Upper lobe of left lung (tissue), 4 donors: ENCODE data around the gene CDC42EP1.

Experiments
- EP300 ChIP-seq, 4 donors: sonication (generic); formaldehyde crosslinking; IDR thresholded peaks; one replicate each; pipeline ENCODE4 v1.5.1; 2017; ENCODE audit warnings: antibody characterized with exemption in 4 of 4, control low read depth in 2 of 4
- POLR2A ChIP-seq, 4 donors: fragments of 450-650 bp; IDR thresholded peaks; one replicate each; pipeline ENCODE4 v1.5.1; 2016 to 2017; ENCODE audit warnings: antibody characterized with exemption in 4 of 4, mild to moderate bottlenecking in 2 of 4
- POLR2AphosphoS5 ChIP-seq, 2 donors: sonication (generic); formaldehyde crosslinking; IDR thresholded peaks; one replicate each; pipeline ENCODE4 v1.5.1; 2017; ENCODE audit warnings: antibody characterized with exemption in 2 of 2
- TF ChIP-seq, protein P1 (sequence below), 6 experiments: fragments of 450-650 bp in 4 of 6; fragments of 200-600 bp in 2 of 6; sonication (generic) in 2 of 6; IDR thresholded peaks; one replicate each; pipeline ENCODE4 v1.5.1; 2016 to 2019; ENCODE audit warnings: antibody characterized with exemption in 6 of 6

DNA sequence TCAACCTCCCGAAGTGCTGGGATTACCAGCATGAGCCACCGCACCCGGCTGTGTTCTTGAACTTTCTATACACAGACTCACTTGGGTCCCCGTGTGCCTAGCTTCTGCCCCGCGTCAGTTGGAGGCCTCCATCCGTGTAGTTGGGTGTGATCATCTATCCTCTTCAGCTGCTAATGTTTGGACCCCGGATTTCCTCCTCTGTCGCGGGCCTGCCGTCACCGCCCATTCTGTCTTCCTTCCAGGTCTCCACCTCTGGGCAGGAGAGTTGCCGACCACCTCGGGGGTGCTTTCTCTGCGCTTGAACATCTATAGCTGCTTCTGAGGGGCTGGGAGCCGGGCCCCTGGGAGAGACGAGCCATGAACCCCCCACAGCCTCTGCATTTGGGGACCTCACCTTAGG lies 5.5 kb downstream of the CDC42EP1 start:
- TF ChIP-seq, protein P1, sequence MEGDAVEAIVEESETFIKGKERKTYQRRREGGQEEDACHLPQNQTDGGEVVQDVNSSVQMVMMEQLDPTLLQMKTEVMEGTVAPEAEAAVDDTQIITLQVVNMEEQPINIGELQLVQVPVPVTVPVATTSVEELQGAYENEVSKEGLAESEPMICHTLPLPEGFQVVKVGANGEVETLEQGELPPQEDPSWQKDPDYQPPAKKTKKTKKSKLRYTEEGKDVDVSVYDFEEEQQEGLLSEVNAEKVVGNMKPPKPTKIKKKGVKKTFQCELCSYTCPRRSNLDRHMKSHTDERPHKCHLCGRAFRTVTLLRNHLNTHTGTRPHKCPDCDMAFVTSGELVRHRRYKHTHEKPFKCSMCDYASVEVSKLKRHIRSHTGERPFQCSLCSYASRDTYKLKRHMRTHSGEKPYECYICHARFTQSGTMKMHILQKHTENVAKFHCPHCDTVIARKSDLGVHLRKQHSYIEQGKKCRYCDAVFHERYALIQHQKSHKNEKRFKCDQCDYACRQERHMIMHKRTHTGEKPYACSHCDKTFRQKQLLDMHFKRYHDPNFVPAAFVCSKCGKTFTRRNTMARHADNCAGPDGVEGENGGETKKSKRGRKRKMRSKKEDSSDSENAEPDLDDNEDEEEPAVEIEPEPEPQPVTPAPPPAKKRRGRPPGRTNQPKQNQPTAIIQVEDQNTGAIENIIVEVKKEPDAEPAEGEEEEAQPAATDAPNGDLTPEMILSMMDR (IDR thresholded peaks at IDR 0.05): no peak
- TF ChIP-seq POLR2A (IDR thresholded peaks at IDR 0.05): no peak
- no peak for TF ChIP-seq POLR2AphosphoS5 (IDR thresholded peaks at IDR 0.05)
- TF ChIP-seq EP300 (IDR thresholded peaks at IDR 0.05): no peak
